Pons (tissue), 1 donor: ENCODE results near the gene TJP1.
"Not testable (repeated sequence)": the region's sequence is repeated elsewhere in the genome, so short reads cannot be mapped to it uniquely, and the experiment has no call there.

ENCODE experiments used
- DNase-seq: peaks from one replicate; pipeline ENCODE4 v3.0.0-alpha.2; 2016; ENCODE audit warnings: low spot score

The TJP1 gene

GRCh38 chr15:29838352-29839010, 16.2 kb upstream of the TJP1 start:
- DNase-seq = no peak

- DNase-seq = no peak
Observed at GRCh38 chr15:29835301-29835700, 13.0 kb upstream of the TJP1 start.

- no peak for DNase-seq
Observed at GRCh38 chr15:29832709-29833108, 10.4 kb upstream of the TJP1 start.

GRCh38 chr15:29826908-29827820, 4.9 kb upstream of the TJP1 start:
- no peak for DNase-seq

GRCh38 chr15:29825227-29825626, 3.0 kb upstream of the TJP1 start:
- DNase-seq = no peak

GRCh38 chr15:29822684-29823459, 604 bp upstream of the TJP1 start:
- peak; percentile 70 for DNase-seq

GRCh38 chr15:29821416-29822099, 710 bp downstream of the TJP1 start:
- DNase-seq = peak; percentile 63

- peak; percentile 69 for DNase-seq
Observed at GRCh38 chr15:29820394-29821154, 1.7 kb downstream of the TJP1 start.

- no peak for DNase-seq
Observed at GRCh38 chr15:29819979-29820378, 2.3 kb downstream of the TJP1 start.

GRCh38 chr15:29818141-29818540, 4.1 kb downstream of the TJP1 start:
- DNase-seq = no peak

- not testable (repeated sequence) for DNase-seq
Observed at GRCh38 chr15:29817455-29817854, 4.8 kb downstream of the TJP1 start.

- no peak for DNase-seq
Observed at GRCh38 chr15:29815000-29815710, 7.1 kb downstream of the TJP1 start.

GRCh38 chr15:29813009-29813408, 9.3 kb downstream of the TJP1 start:
- DNase-seq = no peak

- DNase-seq = no peak
Observed at GRCh38 chr15:29812384-29812694, 9.9 kb downstream of the TJP1 start.

GRCh38 chr15:29811691-29812383, 10.4 kb downstream of the TJP1 start:
- DNase-seq = no peak

GRCh38 chr15:29805708-29806104, 16.6 kb downstream of the TJP1 start:
- no peak for DNase-seq

- DNase-seq = peak; percentile 97
Observed at GRCh38 chr15:29805043-29805707, 17.1 kb downstream of the TJP1 start.

GRCh38 chr15:29802411-29802810, 19.9 kb downstream of the TJP1 start:
- peak; percentile 36 for DNase-seq
